ENCODE results near the gene CRIM1.
A peak's percentile ranks its signal among the peaks of the same experiment; 100 is the strongest.

Gene CRIM1

GRCh38 chr2:36420569-36421181, 65.1 kb downstream of the CRIM1 start:
- Histone ChIP-seq H3K14ac (ENCODE audit: low read length in 2 of 2) (no peak overlapping the region), H3K9me3 (ENCODE audit: control insufficient read depth, low read length) (no peaks in the 10 kb centered on the region), H2BK12ac (ENCODE audit: low read length in 2 of 2) (no peak overlapping the region), H3K27ac (ENCODE audit: low read length, poor library complexity, severe bottlenecking) (no peak overlapping the region), H3K4ac (ENCODE audit: low read depth in 1 of 2, low read length in 2 of 2) (no peak overlapping the region), H3K4me2 (ENCODE audit: low read length, poor library complexity, severe bottlenecking) (no peak overlapping the region), H2BK15ac (ENCODE audit: low read depth, poor library complexity, severe bottlenecking) (no peak overlapping the region), H3K23ac (ENCODE audit: low read length in 2 of 2) (peak overlapping the region in 1 of 2 experiments; percentile 90), H2BK120ac (ENCODE audit: low read depth, low read length) (no peak overlapping the region), H3K4me1 (ENCODE audit: control insufficient read depth, insufficient read depth, low read depth, low read length) (peaks cover 6% of the 10 kb centered on the region), H3K79me1 (replicated peaks; ENCODE audit: low read length, poor library complexity, severe bottlenecking) (peaks cover 12% of the 10 kb centered on the region), H3K27me3 (ENCODE audit: control insufficient read depth in 1 of 2, insufficient read depth in 1 of 2, low read length in 2 of 2) (no peaks in the 10 kb centered on the region), H4K8ac (ENCODE audit: low read length) (no peak overlapping the region), H2BK5ac (ENCODE audit: low read depth, low read length, poor library complexity, severe bottlenecking) (no peak overlapping the region), H3K36me3 (ENCODE audit: control insufficient read depth in 1 of 2, insufficient read depth in 2 of 2, low read depth in 1 of 2, low read length in 2 of 2) (peaks cover 0 to 3% of the 10 kb centered on the region in 2 experiments), H3K4me3 (ENCODE audit: insufficient read depth in 1 of 2, low read depth in 1 of 2, low read length in 2 of 2) (no peak overlapping the region), H3K18ac (ENCODE audit: low read depth in 1 of 2, low read length in 2 of 2) (peak overlapping the region in 1 of 2 experiments; percentile 49), H3K9ac (ENCODE audit: low read length) (no peak overlapping the region), H2AK5ac (ENCODE audit: low read length, severe bottlenecking) (no peak overlapping the region), H2AFZ (ENCODE audit: low read depth, low read length) (no peak overlapping the region), H4K91ac (ENCODE audit: low read length) (no peak overlapping the region)
- DNase-seq, result no peak
- WGBS, result 100% methylated on average over 4 of the region's 6 CpGs

GRCh38 chr2:36421379-36421778, 65.8 kb downstream of the CRIM1 start:
- Histone ChIP-seq H4K8ac (ENCODE audit: low read length) (no peak overlapping the region), H3K4me3 (ENCODE audit: insufficient read depth in 1 of 2, low read depth in 1 of 2, low read length in 2 of 2) (no peak overlapping the region), H2BK120ac (ENCODE audit: low read depth, low read length) (no peak overlapping the region), H3K23ac (ENCODE audit: low read length in 2 of 2) (no peak overlapping the region), H2BK5ac (ENCODE audit: low read depth, low read length, poor library complexity, severe bottlenecking) (no peak overlapping the region), H3K18ac (ENCODE audit: low read depth in 1 of 2, low read length in 2 of 2) (no peak overlapping the region), H2BK15ac (ENCODE audit: low read depth, poor library complexity, severe bottlenecking) (no peak overlapping the region), H3K27ac (ENCODE audit: low read length, poor library complexity, severe bottlenecking) (no peak overlapping the region), H2AFZ (ENCODE audit: low read depth, low read length) (no peak overlapping the region), H3K14ac (ENCODE audit: low read length in 2 of 2) (no peak overlapping the region), H4K91ac (ENCODE audit: low read length) (no peak overlapping the region), H2AK5ac (ENCODE audit: low read length, severe bottlenecking) (no peak overlapping the region), H3K36me3 (ENCODE audit: control insufficient read depth in 1 of 2, insufficient read depth in 2 of 2, low read depth in 1 of 2, low read length in 2 of 2) (peaks cover 0 to 3% of the 10 kb centered on the region in 2 experiments), H3K9me3 (ENCODE audit: control insufficient read depth, low read length) (no peaks in the 10 kb centered on the region), H3K9ac (ENCODE audit: low read length) (no peak overlapping the region), H2BK12ac (ENCODE audit: low read length in 2 of 2) (no peak overlapping the region), H3K79me1 (replicated peaks; ENCODE audit: low read length, poor library complexity, severe bottlenecking) (peaks cover 12% of the 10 kb centered on the region), H3K4me1 (ENCODE audit: control insufficient read depth, insufficient read depth, low read depth, low read length) (peaks cover 4% of the 10 kb centered on the region), H3K4ac (ENCODE audit: low read depth in 1 of 2, low read length in 2 of 2) (no peak overlapping the region), H3K27me3 (ENCODE audit: control insufficient read depth in 1 of 2, insufficient read depth in 1 of 2, low read length in 2 of 2) (no peaks in the 10 kb centered on the region), H3K4me2 (ENCODE audit: low read length, poor library complexity, severe bottlenecking) (no peak overlapping the region)
- WGBS, result no CpG with 5 or more reads among the region's 3 CpGs
- DNase-seq, result no peak

- DNase-seq, result no peak
- Histone ChIP-seq H3K18ac (ENCODE audit: low read depth in 1 of 2, low read length in 2 of 2) (no peak overlapping the region), H2AFZ (ENCODE audit: low read depth, low read length) (no peak overlapping the region), H3K36me3 (ENCODE audit: control insufficient read depth in 1 of 2, insufficient read depth in 2 of 2, low read depth in 1 of 2, low read length in 2 of 2) (no peaks in the 10 kb centered on the region), H2BK5ac (ENCODE audit: low read depth, low read length, poor library complexity, severe bottlenecking) (no peak overlapping the region), H3K27ac (ENCODE audit: low read length, poor library complexity, severe bottlenecking) (no peak overlapping the region), H2BK15ac (ENCODE audit: low read depth, poor library complexity, severe bottlenecking) (no peak overlapping the region), H3K4me1 (ENCODE audit: control insufficient read depth, insufficient read depth, low read depth, low read length) (peaks cover 6% of the 10 kb centered on the region), H3K4me2 (ENCODE audit: low read length, poor library complexity, severe bottlenecking) (no peak overlapping the region), H3K4me3 (ENCODE audit: insufficient read depth in 1 of 2, low read depth in 1 of 2, low read length in 2 of 2) (no peak overlapping the region), H3K79me1 (replicated peaks; ENCODE audit: low read length, poor library complexity, severe bottlenecking) (peaks cover 10% of the 10 kb centered on the region), H3K23ac (ENCODE audit: low read length in 2 of 2) (no peak overlapping the region), H2BK120ac (ENCODE audit: low read depth, low read length) (no peak overlapping the region), H3K9ac (ENCODE audit: low read length) (no peak overlapping the region), H4K91ac (ENCODE audit: low read length) (no peak overlapping the region), H3K27me3 (ENCODE audit: control insufficient read depth in 1 of 2, insufficient read depth in 1 of 2, low read length in 2 of 2) (no peaks in the 10 kb centered on the region), H3K9me3 (ENCODE audit: control insufficient read depth, low read length) (no peaks in the 10 kb centered on the region), H2AK5ac (ENCODE audit: low read length, severe bottlenecking) (no peak overlapping the region), H2BK12ac (ENCODE audit: low read length in 2 of 2) (no peak overlapping the region), H3K4ac (ENCODE audit: low read depth in 1 of 2, low read length in 2 of 2) (no peak overlapping the region), H3K14ac (ENCODE audit: low read length in 2 of 2) (no peak overlapping the region), H4K8ac (ENCODE audit: low read length) (no peak overlapping the region)
- WGBS, result 97% methylated on average over 4 of the region's 5 CpGs
Measured at GRCh38 chr2:36423172-36423571, 67.6 kb downstream of the CRIM1 start.

GRCh38 chr2:36423619-36424120, 68.1 kb downstream of the CRIM1 start:
- Histone ChIP-seq H2BK120ac (ENCODE audit: low read depth, low read length) (no peak overlapping the region), H2BK15ac (ENCODE audit: low read depth, poor library complexity, severe bottlenecking) (no peak overlapping the region), H4K8ac (ENCODE audit: low read length) (no peak overlapping the region), H2AFZ (ENCODE audit: low read depth, low read length) (no peak overlapping the region), H3K27me3 (ENCODE audit: control insufficient read depth in 1 of 2, insufficient read depth in 1 of 2, low read length in 2 of 2) (no peaks in the 10 kb centered on the region), H4K91ac (ENCODE audit: low read length) (no peak overlapping the region), H3K18ac (ENCODE audit: low read depth in 1 of 2, low read length in 2 of 2) (no peak overlapping the region), H2AK5ac (ENCODE audit: low read length, severe bottlenecking) (no peak overlapping the region), H3K23ac (ENCODE audit: low read length in 2 of 2) (no peak overlapping the region), H3K4me1 (ENCODE audit: control insufficient read depth, insufficient read depth, low read depth, low read length) (peaks cover 6% of the 10 kb centered on the region), H3K4me3 (ENCODE audit: insufficient read depth in 1 of 2, low read depth in 1 of 2, low read length in 2 of 2) (no peak overlapping the region), H2BK5ac (ENCODE audit: low read depth, low read length, poor library complexity, severe bottlenecking) (no peak overlapping the region), H3K4me2 (ENCODE audit: low read length, poor library complexity, severe bottlenecking) (no peak overlapping the region), H3K4ac (ENCODE audit: low read depth in 1 of 2, low read length in 2 of 2) (no peak overlapping the region), H3K27ac (ENCODE audit: low read length, poor library complexity, severe bottlenecking) (no peak overlapping the region), H3K79me1 (replicated peaks; ENCODE audit: low read length, poor library complexity, severe bottlenecking) (peaks cover 9% of the 10 kb centered on the region), H3K36me3 (ENCODE audit: control insufficient read depth in 1 of 2, insufficient read depth in 2 of 2, low read depth in 1 of 2, low read length in 2 of 2) (no peaks in the 10 kb centered on the region), H3K9me3 (ENCODE audit: control insufficient read depth, low read length) (no peaks in the 10 kb centered on the region), H2BK12ac (ENCODE audit: low read length in 2 of 2) (no peak overlapping the region), H3K14ac (ENCODE audit: low read length in 2 of 2) (no peak overlapping the region), H3K9ac (ENCODE audit: low read length) (no peak overlapping the region)
- DNase-seq, result no peak
- 100% methylated on average over 1 of the region's 1 CpG for WGBS

Measured in mesenchymal stem cell (in vitro differentiated cells and primary cell).